Rectal smooth muscle tissue (tissue), 1 donor: ENCODE results near the gene B4GALT3.

Source experiments
- H3K27ac ChIP-seq: one replicate; pipeline ENCODE4 v1.7.0; 2013; ENCODE audit warnings: low read depth, low read length, inconsistent platforms
- H3K27me3 ChIP-seq: one replicate; pipeline ENCODE4 v1.7.0; 2013; ENCODE audit warnings: low read length; ENCODE audit not compliant: control insufficient read depth, insufficient read depth
- H3K36me3 ChIP-seq: one replicate; pipeline ENCODE4 v1.7.0; 2013; ENCODE audit warnings: low read length; ENCODE audit not compliant: control insufficient read depth, insufficient read depth
- H3K4me1 ChIP-seq: one replicate; pipeline ENCODE4 v1.7.0; 2013; ENCODE audit warnings: low read length; ENCODE audit not compliant: control insufficient read depth, insufficient read depth
- H3K4me3 ChIP-seq: one replicate; pipeline ENCODE4 v1.7.0; 2013; ENCODE audit warnings: low read length
- H3K9ac ChIP-seq: one replicate; pipeline ENCODE4 v1.7.0; 2013; ENCODE audit warnings: low read length

The B4GALT3 gene

GRCh38 chr1:161200421-161200991 is 23.2 kb upstream of the B4GALT3 start:
- Histone ChIP-seq H3K4me3 (peak overlapping the region; percentile 62), H3K4me1 (peaks cover 44% of the 10 kb centered on the region)

GRCh38 chr1:161199506-161200139 is 22.3 kb upstream of the B4GALT3 start:
- Histone ChIP-seq H3K36me3 (no peaks in the 10 kb centered on the region), H3K27me3 (no peaks in the 10 kb centered on the region), H3K27ac (peak overlapping the region; percentile 98), H3K4me1 (peaks cover 44% of the 10 kb centered on the region), H3K9ac (no peak overlapping the region), H3K4me3 (no peak overlapping the region)

More at GRCh38 chr1:161200421-161200991, 23.2 kb upstream of the B4GALT3 start:
- Histone ChIP-seq H3K9ac (peak overlapping the region; percentile 6), H3K27me3 (no peaks in the 10 kb centered on the region), H3K27ac (peak overlapping the region; percentile 98), H3K36me3 (no peaks in the 10 kb centered on the region)

GRCh38 chr1:161198897-161199431 is 21.7 kb upstream of the B4GALT3 start, which contains the start of gene ADAMTS4:
Gene ADAMTS4, minus strand, starts transcription at chr1:161199054. Its CDS starts 427 bp downstream, at chr1:161198627.
- Histone ChIP-seq H3K27me3 (no peaks in the 10 kb centered on the region), H3K4me1 (peaks cover 44% of the 10 kb centered on the region), H3K27ac (peak within 1 kb of the TSS; percentile 98), H3K9ac (no peak within 1 kb of the TSS), H3K36me3 (no peaks in the 10 kb centered on the region), H3K4me3 (peak within 1 kb of the TSS; percentile 57)

GRCh38 chr1:161198194-161198896 is 21.0 kb upstream of the B4GALT3 start:
- Histone ChIP-seq H3K27ac (peak overlapping the region; percentile 98), H3K4me3 (peak overlapping the region; percentile 57), H3K36me3 (no peaks in the 10 kb centered on the region), H3K9ac (no peak overlapping the region), H3K27me3 (no peaks in the 10 kb centered on the region), H3K4me1 (peaks cover 44% of the 10 kb centered on the region)

- H3K36me3 ChIP-seq, result no peaks in the 10 kb centered on the region
- peak overlapping the region; percentile 57 for H3K4me3 ChIP-seq
- peak overlapping the region; percentile 76 for H3K27ac ChIP-seq
- H3K27me3 ChIP-seq, result no peaks in the 10 kb centered on the region
- peaks cover 40% of the 10 kb centered on the region for H3K4me1 ChIP-seq
- no peak overlapping the region for H3K9ac ChIP-seq
Measured at GRCh38 chr1:161197560-161198193, 20.4 kb upstream of the B4GALT3 start.

- Histone ChIP-seq H3K36me3 (no peaks in the 10 kb centered on the region), H3K27me3 (no peaks in the 10 kb centered on the region), H3K4me1 (peaks cover 40% of the 10 kb centered on the region), H3K27ac (peak overlapping the region; percentile 76), H3K4me3 (peak overlapping the region; percentile 57), H3K9ac (no peak overlapping the region)
Measured at GRCh38 chr1:161196521-161197451, 19.5 kb upstream of the B4GALT3 start.

- H3K27ac ChIP-seq, result peak overlapping the region; percentile 76
Measured at GRCh38 chr1:161196111-161196510, 18.8 kb upstream of the B4GALT3 start.

GRCh38 chr1:161195171-161195570 is 17.9 kb upstream of the B4GALT3 start:
- peaks cover 27% of the 10 kb centered on the region for H3K4me1 ChIP-seq
- no peak overlapping the region for H3K4me3 ChIP-seq
- H3K27me3 ChIP-seq, result no peaks in the 10 kb centered on the region
- H3K36me3 ChIP-seq, result no peaks in the 10 kb centered on the region
- no peak overlapping the region for H3K9ac ChIP-seq
- H3K27ac ChIP-seq, result no peak overlapping the region

More at GRCh38 chr1:161196111-161196510, 18.8 kb upstream of the B4GALT3 start:
- H3K9ac ChIP-seq, result no peak overlapping the region
- H3K4me3 ChIP-seq, result no peak overlapping the region
- no peaks in the 10 kb centered on the region for H3K27me3 ChIP-seq
- H3K4me1 ChIP-seq, result peaks cover 36% of the 10 kb centered on the region
- H3K36me3 ChIP-seq, result no peaks in the 10 kb centered on the region

GRCh38 chr1:161193561-161194235 is 16.4 kb upstream of the B4GALT3 start:
- H3K4me3 ChIP-seq, result no peak overlapping the region
- H3K27ac ChIP-seq, result no peak overlapping the region
- H3K4me1 ChIP-seq, result peaks cover 15% of the 10 kb centered on the region
- H3K36me3 ChIP-seq, result no peaks in the 10 kb centered on the region
- H3K27me3 ChIP-seq, result no peaks in the 10 kb centered on the region
- no peak overlapping the region for H3K9ac ChIP-seq

GRCh38 chr1:161192476-161193465 is 15.5 kb upstream of the B4GALT3 start:
- no peak overlapping the region for H3K27ac ChIP-seq
- H3K4me1 ChIP-seq, result peaks cover 9% of the 10 kb centered on the region
- H3K4me3 ChIP-seq, result no peak overlapping the region
- no peaks in the 10 kb centered on the region for H3K27me3 ChIP-seq
- no peaks in the 10 kb centered on the region for H3K36me3 ChIP-seq
- H3K9ac ChIP-seq, result no peak overlapping the region
